HUES48 (cell line): ENCODE data around the gene MT1X.

Experiments
- H3K27ac ChIP-seq: one replicate; pipeline ENCODE4 v1.7.0; 2013; ENCODE audit warnings: low read depth, low read length, inconsistent platforms
- H3K27me3 ChIP-seq: 2 replicates; pipeline ENCODE4 v1.6.1; 2013; ENCODE audit warnings: mild to moderate bottlenecking, low read length; ENCODE audit not compliant: control insufficient read depth, insufficient read depth
- H3K36me3 ChIP-seq: 2 replicates; pipeline ENCODE4 v1.6.1; 2013; ENCODE audit warnings: low read length; ENCODE audit not compliant: control insufficient read depth, insufficient read depth
- H3K4me1 ChIP-seq: 2 replicates; pipeline ENCODE4 v1.6.1; 2013; ENCODE audit warnings: mild to moderate bottlenecking, low read length; ENCODE audit not compliant: control insufficient read depth, insufficient read depth
- H3K4me3 ChIP-seq: 2 replicates; pipeline ENCODE4 v1.5.1; 2013; ENCODE audit warnings: mild to moderate bottlenecking, low read depth, low read length
- H3K9ac ChIP-seq: 2 replicates; pipeline ENCODE4 v1.6.1; 2013; ENCODE audit warnings: mild to moderate bottlenecking, low read depth, low read length, moderate library complexity
- H3K9me3 ChIP-seq: 2 replicates; pipeline ENCODE4 v1.6.1; 2013; ENCODE audit warnings: low read length; ENCODE audit not compliant: control insufficient read depth, insufficient read depth

Gene MT1X

DNA sequence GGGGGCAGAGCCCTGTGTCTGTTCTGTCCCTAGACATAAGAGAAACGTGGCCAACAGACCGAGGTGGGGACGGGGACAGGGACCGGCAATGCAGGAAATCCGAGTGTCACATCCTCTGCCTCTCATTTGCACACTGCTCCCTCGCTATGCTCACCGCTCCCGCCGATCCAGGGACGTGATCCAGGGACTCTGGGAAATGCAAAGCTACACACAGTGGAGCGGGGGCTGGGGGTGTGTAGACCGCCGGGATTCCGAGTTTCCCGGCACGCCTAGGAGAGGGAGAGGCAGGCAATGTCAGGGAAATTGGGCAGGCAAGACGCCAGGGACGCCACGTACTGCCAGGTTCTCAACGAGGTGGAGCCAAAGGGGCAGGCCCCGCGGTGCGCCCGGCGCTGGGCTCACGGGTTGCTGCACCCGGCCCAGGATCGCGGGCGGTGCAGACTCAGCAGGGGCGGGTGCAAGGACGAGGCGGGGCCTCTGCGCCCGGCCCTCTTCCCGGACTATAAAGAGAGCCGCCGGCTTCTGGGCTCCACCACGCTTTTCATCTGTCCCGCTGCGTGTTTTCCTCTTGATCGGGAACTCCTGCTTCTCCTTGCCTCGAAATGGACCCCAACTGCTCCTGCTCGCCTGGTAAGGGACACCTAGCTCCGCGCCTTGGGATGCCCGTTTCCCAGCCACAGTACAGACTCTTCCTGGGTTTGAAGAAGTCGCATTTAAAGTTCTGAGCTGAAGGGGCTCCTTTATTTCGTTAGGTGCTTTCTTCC is at the start of gene MT1X:
MT1X (plus strand) TSS at position 532 of the 764 bp plus-strand sequence; CDS start at position 603, 71 bp downstream.
- Histone ChIP-seq H3K36me3 (no peaks in the 10 kb centered on the region), H3K27me3 (peaks cover 62% of the 10 kb centered on the region), H3K9ac (peak within 1 kb of the TSS; percentile 43), H3K4me1 (peaks cover 15% of the 10 kb centered on the region), H3K4me3 (peak within 1 kb of the TSS; percentile 81), H3K9me3 (no peaks in the 10 kb centered on the region), H3K27ac (peak within 1 kb of the TSS; percentile 46)

GRCh38 chr16:56632848-56633365 is 49.4 kb upstream of the MT1X start:
- no peaks in the 10 kb centered on the region for H3K9me3 ChIP-seq
- no peak overlapping the region for H3K27ac ChIP-seq
- H3K9ac ChIP-seq, result no peak overlapping the region
- H3K27me3 ChIP-seq, result peaks cover 99% of the 10 kb centered on the region
- 0 out of 2 replicates have a peak, but pooled peaks cover 4% of the 10 kb centered on the region for H3K4me1 ChIP-seq
- H3K36me3 ChIP-seq, result no peaks in the 10 kb centered on the region
- peak overlapping the region; percentile 31; the same call in 1 of the 2 replicates for H3K4me3 ChIP-seq

- no peak overlapping the region for H3K27ac ChIP-seq
- H3K9ac ChIP-seq, result no peak overlapping the region
- H3K4me3 ChIP-seq, result no peak overlapping the region
- H3K9me3 ChIP-seq, result no peaks in the 10 kb centered on the region
- H3K4me1 ChIP-seq, result 0 out of 2 replicates have a peak, but pooled peaks cover 7% of the 10 kb centered on the region
- H3K27me3 ChIP-seq, result peaks cover 100% of the 10 kb centered on the region
- no peaks in the 10 kb centered on the region for H3K36me3 ChIP-seq
Measured at GRCh38 chr16:56633535-56633934, 48.7 kb upstream of the MT1X start.

DNA sequence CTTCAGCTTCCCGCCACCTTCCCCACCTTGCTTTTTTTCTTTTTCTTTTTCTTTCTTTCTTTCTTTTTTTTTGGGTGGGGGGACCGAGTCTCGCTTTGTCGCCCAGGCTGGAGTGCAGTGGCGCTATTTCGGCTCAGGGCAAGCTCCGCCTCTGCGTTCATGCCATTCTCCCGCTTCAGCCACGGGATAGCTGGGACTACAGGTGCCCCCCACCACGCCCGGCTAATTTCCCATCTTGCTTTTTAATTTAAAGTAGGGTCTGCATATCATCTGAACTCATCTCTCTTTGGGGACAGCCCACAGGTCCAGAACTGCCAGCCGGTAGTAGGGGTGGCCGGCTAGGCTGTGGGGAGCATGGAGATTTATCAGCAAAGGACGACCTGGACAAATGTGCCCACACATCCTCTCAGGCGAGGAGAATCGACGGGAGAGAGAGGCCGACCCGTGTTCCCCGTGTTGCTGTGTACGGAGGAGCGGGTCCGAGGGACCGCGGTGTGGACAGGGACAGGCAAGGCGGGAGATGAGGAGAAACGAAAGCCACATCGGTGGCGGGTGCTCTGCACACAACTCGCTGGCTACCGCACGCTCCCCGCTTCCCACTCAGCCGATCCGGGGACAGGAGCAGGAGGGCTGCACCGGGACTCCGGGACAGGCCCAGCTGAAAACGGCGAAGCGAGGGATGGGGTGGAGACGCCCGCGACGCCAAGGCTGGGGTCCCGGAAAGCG is 47.4 kb upstream of the MT1X start:
- Histone ChIP-seq H3K27ac (no peak overlapping the region), H3K4me1 (0 out of 2 replicates have a peak, but pooled peaks cover 7% of the 10 kb centered on the region), H3K4me3 (peak overlapping the region; percentile 0; the same call in 1 of the 2 replicates), H3K9me3 (no peaks in the 10 kb centered on the region), H3K9ac (no peak overlapping the region), H3K27me3 (peaks cover 100% of the 10 kb centered on the region), H3K36me3 (no peaks in the 10 kb centered on the region)

GRCh38 chr16:56635441-56635967 is 46.8 kb upstream of the MT1X start:
- Histone ChIP-seq H3K9ac (no peak overlapping the region), H3K9me3 (no peaks in the 10 kb centered on the region), H3K4me3 (peak overlapping the region; percentile 0; the same call in 1 of the 2 replicates), H3K4me1 (0 out of 2 replicates have a peak, but pooled peaks cover 7% of the 10 kb centered on the region), H3K27ac (no peak overlapping the region), H3K36me3 (no peaks in the 10 kb centered on the region), H3K27me3 (peaks cover 100% of the 10 kb centered on the region)

GRCh38 chr16:56636616-56637413 is 45.5 kb upstream of the MT1X start:
- Histone ChIP-seq H3K36me3 (no peaks in the 10 kb centered on the region), H3K27me3 (peaks cover 100% of the 10 kb centered on the region), H3K9ac (no peak overlapping the region), H3K27ac (no peak overlapping the region), H3K4me3 (no peak overlapping the region), H3K4me1 (0 out of 2 replicates have a peak, but pooled peaks cover 7% of the 10 kb centered on the region), H3K9me3 (no peaks in the 10 kb centered on the region)

GRCh38 chr16:56637814-56638750 is 44.2 kb upstream of the MT1X start, which contains the start of gene MT1A:
Gene MT1A (plus strand): TSS chr16:56638666. CDS start chr16:56638739, 73 bp downstream.
- Histone ChIP-seq H3K9ac (no peak within 1 kb of the TSS), H3K36me3 (no peaks in the 10 kb centered on the region), H3K27me3 (peaks cover 100% of the 10 kb centered on the region), H3K27ac (no peak within 1 kb of the TSS), H3K4me3 (peak within 1 kb of the TSS; percentile 46), H3K9me3 (no peaks in the 10 kb centered on the region), H3K4me1 (0 out of 2 replicates have a peak, but pooled peaks cover 10% of the 10 kb centered on the region)

DNA sequence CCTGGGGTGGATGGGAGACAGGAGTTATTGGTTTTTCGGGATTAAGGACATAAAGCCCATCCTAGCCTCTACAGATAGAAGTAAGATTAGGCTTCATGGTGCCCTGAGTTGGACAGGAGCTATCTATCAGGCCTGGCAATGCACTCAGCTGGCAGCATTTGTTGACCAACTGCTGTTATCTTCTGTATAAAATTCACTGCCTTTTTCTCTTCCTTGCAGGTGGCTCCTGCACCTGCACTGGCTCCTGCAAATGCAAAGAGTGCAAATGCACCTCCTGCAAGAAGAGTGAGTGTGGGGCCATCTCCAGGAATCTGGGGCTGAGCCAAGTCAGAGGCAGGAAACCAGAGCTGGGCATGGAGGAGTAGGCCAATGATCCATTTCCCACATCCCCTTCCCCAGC is 43.2 kb upstream of the MT1X start:
- Histone ChIP-seq H3K9ac (no peak overlapping the region), H3K27ac (no peak overlapping the region), H3K27me3 (peaks cover 100% of the 10 kb centered on the region), H3K36me3 (no peaks in the 10 kb centered on the region), H3K9me3 (no peaks in the 10 kb centered on the region), H3K4me3 (no peak overlapping the region), H3K4me1 (peaks cover 16% of the 10 kb centered on the region)

- peaks cover 100% of the 10 kb centered on the region for H3K27me3 ChIP-seq
- peaks cover 14% of the 10 kb centered on the region for H3K4me1 ChIP-seq
- no peak overlapping the region for H3K27ac ChIP-seq
- no peak overlapping the region for H3K4me3 ChIP-seq
- H3K36me3 ChIP-seq, result no peaks in the 10 kb centered on the region
- no peaks in the 10 kb centered on the region for H3K9me3 ChIP-seq
- H3K9ac ChIP-seq, result no peak overlapping the region
Measured at GRCh38 chr16:56640076-56640475, 42.2 kb upstream of the MT1X start.
